Upper lobe of left lung (tissue), 4 donors: ENCODE data around the gene SLCO3A1.

Experiments used
- EP300 ChIP-seq, 4 donors: sonication (generic); formaldehyde crosslinking; IDR thresholded peaks; one replicate each; pipeline ENCODE4 v1.5.1; 2017; ENCODE audit warnings: antibody characterized with exemption in 4 of 4, control low read depth in 2 of 4
- TF ChIP-seq, protein P1 (sequence below), 6 experiments: fragments of 450-650 bp in 4 of 6; fragments of 200-600 bp in 2 of 6; sonication (generic) in 2 of 6; IDR thresholded peaks; one replicate each; pipeline ENCODE4 v1.5.1; 2016 to 2019; ENCODE audit warnings: antibody characterized with exemption in 6 of 6

DNA sequence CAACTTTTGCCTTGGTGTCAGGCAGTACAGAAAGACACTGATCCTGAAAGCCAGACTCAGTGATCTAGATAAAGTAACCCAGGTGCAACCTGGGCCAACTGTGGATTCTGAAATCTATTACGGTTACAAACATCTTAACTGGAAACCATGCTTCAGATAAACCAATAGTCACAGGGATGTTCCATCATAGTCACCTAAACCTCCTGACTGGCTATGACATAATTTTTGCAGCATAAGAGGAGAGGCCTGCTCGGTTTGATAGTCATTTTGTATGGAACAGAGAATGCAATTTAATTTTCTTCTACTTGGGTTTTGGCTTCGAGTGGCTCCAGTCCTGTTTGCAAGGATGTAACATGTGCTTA lies 3.7 kb downstream of the SLCO3A1 start:
- TF ChIP-seq EP300 (IDR thresholded peaks at IDR 0.05), result no peak
- TF ChIP-seq, protein P1, sequence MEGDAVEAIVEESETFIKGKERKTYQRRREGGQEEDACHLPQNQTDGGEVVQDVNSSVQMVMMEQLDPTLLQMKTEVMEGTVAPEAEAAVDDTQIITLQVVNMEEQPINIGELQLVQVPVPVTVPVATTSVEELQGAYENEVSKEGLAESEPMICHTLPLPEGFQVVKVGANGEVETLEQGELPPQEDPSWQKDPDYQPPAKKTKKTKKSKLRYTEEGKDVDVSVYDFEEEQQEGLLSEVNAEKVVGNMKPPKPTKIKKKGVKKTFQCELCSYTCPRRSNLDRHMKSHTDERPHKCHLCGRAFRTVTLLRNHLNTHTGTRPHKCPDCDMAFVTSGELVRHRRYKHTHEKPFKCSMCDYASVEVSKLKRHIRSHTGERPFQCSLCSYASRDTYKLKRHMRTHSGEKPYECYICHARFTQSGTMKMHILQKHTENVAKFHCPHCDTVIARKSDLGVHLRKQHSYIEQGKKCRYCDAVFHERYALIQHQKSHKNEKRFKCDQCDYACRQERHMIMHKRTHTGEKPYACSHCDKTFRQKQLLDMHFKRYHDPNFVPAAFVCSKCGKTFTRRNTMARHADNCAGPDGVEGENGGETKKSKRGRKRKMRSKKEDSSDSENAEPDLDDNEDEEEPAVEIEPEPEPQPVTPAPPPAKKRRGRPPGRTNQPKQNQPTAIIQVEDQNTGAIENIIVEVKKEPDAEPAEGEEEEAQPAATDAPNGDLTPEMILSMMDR (IDR thresholded peaks at IDR 0.05), result no peak
